Measurements from ENCODE around the gene GAL3ST3.

DNA sequence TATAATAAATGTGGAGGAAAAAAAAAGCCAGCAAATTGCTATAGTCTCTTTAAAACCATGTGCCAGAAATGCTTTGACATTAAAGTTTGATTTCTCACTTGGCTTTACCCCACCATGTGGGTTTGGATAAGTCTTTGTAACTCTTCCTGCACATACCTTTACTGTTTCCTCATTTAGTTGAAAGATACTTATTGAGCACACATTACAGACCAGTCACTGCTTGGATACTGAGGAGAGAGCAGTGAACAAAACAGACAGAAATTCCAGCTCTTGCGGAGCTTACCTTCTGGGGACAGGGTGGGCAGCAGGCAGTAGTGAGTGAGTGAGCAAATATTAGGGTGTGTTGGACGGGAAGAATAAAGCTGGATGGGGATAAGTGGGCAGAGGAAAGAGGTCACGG lies 34.8 kb upstream of the GAL3ST3 start:
- TF ChIP-seq EZH2 (IDR thresholded peaks at IDR 0.05; ENCODE audit: low read length, missing control alignments), result no peak
- TF ChIP-seq, protein P1, sequence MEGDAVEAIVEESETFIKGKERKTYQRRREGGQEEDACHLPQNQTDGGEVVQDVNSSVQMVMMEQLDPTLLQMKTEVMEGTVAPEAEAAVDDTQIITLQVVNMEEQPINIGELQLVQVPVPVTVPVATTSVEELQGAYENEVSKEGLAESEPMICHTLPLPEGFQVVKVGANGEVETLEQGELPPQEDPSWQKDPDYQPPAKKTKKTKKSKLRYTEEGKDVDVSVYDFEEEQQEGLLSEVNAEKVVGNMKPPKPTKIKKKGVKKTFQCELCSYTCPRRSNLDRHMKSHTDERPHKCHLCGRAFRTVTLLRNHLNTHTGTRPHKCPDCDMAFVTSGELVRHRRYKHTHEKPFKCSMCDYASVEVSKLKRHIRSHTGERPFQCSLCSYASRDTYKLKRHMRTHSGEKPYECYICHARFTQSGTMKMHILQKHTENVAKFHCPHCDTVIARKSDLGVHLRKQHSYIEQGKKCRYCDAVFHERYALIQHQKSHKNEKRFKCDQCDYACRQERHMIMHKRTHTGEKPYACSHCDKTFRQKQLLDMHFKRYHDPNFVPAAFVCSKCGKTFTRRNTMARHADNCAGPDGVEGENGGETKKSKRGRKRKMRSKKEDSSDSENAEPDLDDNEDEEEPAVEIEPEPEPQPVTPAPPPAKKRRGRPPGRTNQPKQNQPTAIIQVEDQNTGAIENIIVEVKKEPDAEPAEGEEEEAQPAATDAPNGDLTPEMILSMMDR (conservative IDR thresholded peaks at IDR 0.05 in 1 of 2, IDR thresholded peaks at IDR 0.05 in 1 of 2; ENCODE audit: low read depth in 1 of 2, low read length in 2 of 2), result no peak
